CD4-positive, CD25-positive, alpha-beta regulatory T cell (primary cell): ENCODE results near the gene GRIK3. TPM values are rescaled to one million over a fixed set of nuclear protein-coding genes. Genes with fewer than 3 reads are reported as not detected.

Experiments
- ATAC-seq, 2 donors: fragments of 150-1000 bp; cut with Tn5 transposase; one replicate each; pipeline ENCODE4 v1.10.0; 2021; ENCODE audit warnings: low read depth in 2 of 2, moderate number of reproducible peaks in 2 of 2, moderate library complexity in 1 of 2
- DNase-seq, 3 donors: peaks; one replicate each; pipeline versions ENCODE4 v3.0.0 to v3.0.0-alpha.2; 2012 to 2022; ENCODE audit warnings: mixed read lengths in 1 of 3
- H3K27ac ChIP-seq: one replicate; pipeline ENCODE4 v1.7.0; 2013; ENCODE audit warnings: mild to moderate bottlenecking, low read length; ENCODE audit not compliant: insufficient read depth, poor library complexity, severe bottlenecking
- H3K27me3 ChIP-seq: one replicate; pipeline ENCODE4 v1.7.0; 2013; ENCODE audit warnings: low read length; ENCODE audit not compliant: control insufficient read depth, insufficient read depth
- H3K36me3 ChIP-seq: one replicate; pipeline ENCODE4 v1.7.0; 2013; ENCODE audit warnings: mild to moderate bottlenecking, low read length, moderate library complexity; ENCODE audit not compliant: control insufficient read depth, insufficient read depth
- H3K4me1 ChIP-seq: 2 replicates; pipeline ENCODE4 v1.7.0; 2013; ENCODE audit warnings: mild to moderate bottlenecking, low read length; ENCODE audit not compliant: insufficient read depth, control insufficient read depth, poor library complexity, severe bottlenecking
- H3K4me3 ChIP-seq: one replicate; pipeline ENCODE4 v1.7.0; 2013; ENCODE audit warnings: low read depth, mild to moderate bottlenecking, low read length, moderate library complexity
- H3K9me3 ChIP-seq, 2 experiments: 1 replicate in 1 of 2; 2 replicates in 1 of 2; pipeline ENCODE4 v1.7.0; 2013; ENCODE audit warnings: low read length in 2 of 2, mild to moderate bottlenecking in 1 of 2, moderate library complexity in 1 of 2; ENCODE audit not compliant: control insufficient read depth in 2 of 2
- H3K27ac Mint-ChIP-seq, 3 donors: one replicate each; pipeline ENCODE4 v1.8.0; 2020 to 2022; ENCODE audit warnings: mild to moderate bottlenecking in 3 of 3, mixed read lengths in 3 of 3, moderate library complexity in 2 of 3
- H3K27me3 Mint-ChIP-seq: one replicate; pipeline ENCODE4 v1.8.0; 2022; ENCODE audit warnings: mild to moderate bottlenecking, mixed read lengths
- H3K36me3 Mint-ChIP-seq: one replicate; pipeline ENCODE4 v1.8.0; 2020; ENCODE audit warnings: mixed read lengths
- H3K4me1 Mint-ChIP-seq, 4 donors: one replicate each; pipeline ENCODE4 v1.8.0; 2020 to 2022; ENCODE audit warnings: mixed read lengths in 4 of 4, mild to moderate bottlenecking in 1 of 4
- H3K4me3 Mint-ChIP-seq, 4 donors: one replicate each; pipeline ENCODE4 v1.8.0; 2020 to 2022; ENCODE audit warnings: mild to moderate bottlenecking in 4 of 4, mixed read lengths in 4 of 4, moderate library complexity in 3 of 4
- H3K9me3 Mint-ChIP-seq, 7 donors: one replicate each; pipeline ENCODE4 v1.8.0; 2020 to 2022; ENCODE audit warnings: mixed read lengths in 7 of 7, mild to moderate bottlenecking in 3 of 7, moderate library complexity in 2 of 7
- polyA plus RNA-seq, 4 donors: library from polyadenylated mRNA; unstranded; fragments of 300-500 nt; fragmentation: Illumina TruSeq; gene quantifications; one replicate each; pipeline ENCODE4 v1.2.3, GENCODE V29; 2021
- total RNA-seq: library from RNA; stranded (reverse); gene quantifications from one replicate; pipeline ENCODE4 v1.2.3, GENCODE V29; 2022

GRIK3 gene
- total and polyA plus RNA-seq, 5 donors from 2014 or later, result not detected

DNA sequence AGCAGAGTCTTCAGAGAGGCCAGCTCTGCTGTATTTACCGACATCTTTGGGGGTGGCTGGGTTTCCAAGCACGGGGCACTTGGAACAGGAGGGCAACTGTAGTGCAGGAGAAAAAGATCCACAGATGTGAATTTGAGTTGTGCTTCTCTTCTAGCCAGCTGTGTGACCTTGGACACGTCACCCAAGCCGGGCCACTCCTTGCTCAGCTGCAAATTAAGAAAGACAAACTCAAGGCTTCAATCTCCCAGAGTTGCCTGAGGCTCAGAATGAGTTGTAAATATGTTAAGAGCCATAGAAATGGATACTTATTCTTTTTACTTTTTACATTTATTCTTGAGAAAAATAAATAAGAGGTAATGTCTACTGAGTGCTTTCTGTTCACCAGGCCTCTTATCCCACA lies 24.3 kb downstream of the GRIK3 start:
- Mint-ChIP-seq H3K9me3 (peaks cover 0 to 2% (median 0%) of the 10 kb centered on the region in 7 donors), H3K36me3 (no peaks in the 10 kb centered on the region), H3K4me3 (no peak overlapping the region), H3K27ac (no peak overlapping the region), H3K27me3 (peaks cover 6% of the 10 kb centered on the region), H3K4me1 (no peaks in the 10 kb centered on the region)
- Histone ChIP-seq H3K9me3 (no peaks in the 10 kb centered on the region), H3K4me3 (no peak overlapping the region), H3K27ac (no peak overlapping the region), H3K36me3 (no peaks in the 10 kb centered on the region), H3K4me1 (no peaks in the 10 kb centered on the region), H3K27me3 (no peaks in the 10 kb centered on the region)
- DNase-seq (no peak), ATAC-seq (no peak)

DNA sequence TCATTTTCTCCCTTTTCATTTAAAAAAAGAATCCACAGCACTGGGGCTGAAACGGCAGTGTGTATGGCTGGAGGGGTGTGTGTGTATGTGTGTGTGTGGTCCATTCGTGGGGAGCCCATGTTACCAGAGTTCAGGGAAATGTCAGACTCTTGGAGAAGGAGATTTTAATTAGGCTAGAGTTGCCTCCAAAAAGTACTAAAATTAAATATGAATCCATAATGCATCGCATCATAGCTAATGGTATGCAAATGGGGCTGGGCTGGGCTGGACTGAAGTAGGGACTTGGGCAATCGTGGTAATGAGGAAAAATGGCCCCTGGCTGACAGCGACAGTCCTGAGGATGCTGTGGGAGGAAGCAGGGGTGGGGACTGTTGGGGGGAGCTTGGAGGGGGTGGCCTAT lies 24.8 kb downstream of the GRIK3 start:
- H3K4me1 ChIP-seq, result no peaks in the 10 kb centered on the region
- no peaks in the 10 kb centered on the region for H3K27me3 ChIP-seq
- no peaks in the 10 kb centered on the region for H3K4me1 Mint-ChIP-seq
- H3K27ac Mint-ChIP-seq, result no peak overlapping the region
- H3K4me3 Mint-ChIP-seq, result no peak overlapping the region
- no peaks in the 10 kb centered on the region for H3K9me3 ChIP-seq
- H3K27ac ChIP-seq, result no peak overlapping the region
- DNase-seq, result no peak
- no peaks in the 10 kb centered on the region for H3K36me3 Mint-ChIP-seq
- H3K27me3 Mint-ChIP-seq, result peaks cover 4% of the 10 kb centered on the region
- no peaks in the 10 kb centered on the region for H3K36me3 ChIP-seq
- H3K9me3 Mint-ChIP-seq, result peaks cover 0 to 2% (median 0%) of the 10 kb centered on the region in 7 donors
- ATAC-seq, result no peak
- no peak overlapping the region for H3K4me3 ChIP-seq

DNA sequence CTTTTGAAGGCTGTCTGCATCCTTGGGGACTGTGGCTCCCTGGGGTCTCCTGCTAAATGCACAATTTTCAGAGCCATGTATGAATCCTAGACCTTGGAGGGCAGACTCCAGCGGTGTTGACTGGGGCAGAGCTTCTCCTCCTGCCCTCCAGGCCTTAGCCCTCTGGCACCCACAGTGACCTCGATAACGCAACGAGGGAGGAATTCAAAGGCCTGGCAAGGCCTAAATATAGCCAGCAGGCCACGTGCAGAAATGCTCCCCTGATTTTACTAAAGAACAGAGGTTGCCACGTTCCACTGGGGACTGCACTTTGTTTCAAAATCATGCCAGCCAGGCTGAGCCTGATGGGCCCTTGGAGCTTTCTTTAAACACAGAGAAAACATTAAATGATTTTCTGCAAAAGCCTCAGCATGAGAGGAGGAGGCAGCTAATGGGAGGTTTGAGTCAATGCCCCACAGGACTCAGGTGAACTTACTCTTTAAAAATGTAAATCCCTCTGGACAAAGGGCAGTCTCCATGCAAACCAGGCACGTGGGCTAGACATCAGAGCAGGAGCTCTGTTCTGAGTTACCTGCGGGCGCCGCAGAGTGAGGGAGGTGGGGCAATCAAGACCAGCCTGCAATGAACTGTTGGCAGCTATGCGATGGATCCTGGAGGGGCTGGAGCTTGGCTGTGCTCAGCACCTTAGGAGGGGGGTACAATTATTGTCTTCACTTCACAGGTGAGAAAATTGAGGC lies 28.0 kb downstream of the GRIK3 start:
- Histone ChIP-seq H3K9me3 (no peaks in the 10 kb centered on the region), H3K27ac (no peak overlapping the region), H3K4me3 (no peak overlapping the region), H3K36me3 (no peaks in the 10 kb centered on the region), H3K27me3 (no peaks in the 10 kb centered on the region), H3K4me1 (no peaks in the 10 kb centered on the region)
- Mint-ChIP-seq H3K4me3 (no peak overlapping the region), H3K9me3 (peaks cover 0 to 2% (median 0%) of the 10 kb centered on the region in 7 donors), H3K27me3 (peaks cover 13% of the 10 kb centered on the region), H3K27ac (no peak overlapping the region), H3K4me1 (no peaks in the 10 kb centered on the region), H3K36me3 (no peaks in the 10 kb centered on the region)
- no peak for DNase-seq
- ATAC-seq, result no peak

DNA sequence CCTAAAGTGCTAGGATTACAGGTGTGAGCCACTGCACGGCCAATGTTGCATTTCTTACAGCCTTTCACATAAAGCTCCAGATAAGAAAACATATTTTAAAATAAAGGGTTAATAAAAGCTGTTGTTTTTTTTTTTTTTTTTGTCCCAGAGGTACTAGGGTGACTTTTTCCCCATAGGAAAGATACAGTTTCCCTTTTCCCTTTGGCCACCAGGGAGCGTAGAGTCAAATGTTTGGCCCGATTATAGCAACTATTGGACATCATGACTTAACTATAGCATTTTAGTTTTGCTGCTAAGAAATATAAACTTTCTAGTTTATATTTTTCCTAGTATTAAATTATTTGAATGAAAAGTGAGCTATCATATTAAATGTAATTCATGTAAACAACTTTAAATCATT lies 31.4 kb downstream of the GRIK3 start:
- Histone ChIP-seq H3K27me3 (no peaks in the 10 kb centered on the region), H3K4me1 (no peaks in the 10 kb centered on the region), H3K27ac (no peak overlapping the region), H3K9me3 (no peaks in the 10 kb centered on the region), H3K4me3 (no peak overlapping the region), H3K36me3 (no peaks in the 10 kb centered on the region)
- H3K4me3 Mint-ChIP-seq, result no peak overlapping the region
- no peaks in the 10 kb centered on the region for H3K4me1 Mint-ChIP-seq
- no peaks in the 10 kb centered on the region for H3K36me3 Mint-ChIP-seq
- H3K27me3 Mint-ChIP-seq, result peaks cover 26% of the 10 kb centered on the region
- ATAC-seq (no peak), DNase-seq (no peak)
- H3K9me3 Mint-ChIP-seq, result peaks cover 0 to 5% (median 0%) of the 10 kb centered on the region in 7 donors
- no peak overlapping the region for H3K27ac Mint-ChIP-seq

DNA sequence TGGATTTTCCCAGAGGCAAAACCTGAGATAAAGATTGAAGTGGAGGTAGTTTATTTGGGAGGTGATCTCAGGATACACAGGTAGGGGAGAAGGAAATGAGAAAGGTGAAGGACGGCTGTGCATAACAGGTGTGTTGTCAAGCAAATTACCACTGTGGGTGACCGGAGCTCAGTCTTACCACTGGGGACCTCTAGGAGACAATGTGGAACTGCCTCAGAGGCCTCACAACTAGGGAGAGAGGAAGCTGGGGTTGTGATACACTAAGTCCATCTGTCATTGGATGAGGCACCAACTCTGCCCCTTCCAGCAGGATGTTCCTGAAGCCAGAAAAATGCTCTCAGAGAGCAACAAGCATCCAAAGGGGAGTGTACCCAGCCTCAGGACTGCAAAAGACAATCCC lies 32.6 kb downstream of the GRIK3 start:
- peaks cover 26% of the 10 kb centered on the region for H3K27me3 Mint-ChIP-seq
- Histone ChIP-seq H3K27me3 (no peaks in the 10 kb centered on the region), H3K36me3 (no peaks in the 10 kb centered on the region), H3K9me3 (no peaks in the 10 kb centered on the region), H3K4me1 (no peaks in the 10 kb centered on the region), H3K27ac (no peak overlapping the region), H3K4me3 (no peak overlapping the region)
- ATAC-seq (no peak), DNase-seq (no peak)
- peak overlapping the region in 1 of 3 donors; percentile 35 for H3K27ac Mint-ChIP-seq
- no peaks in the 10 kb centered on the region for H3K4me1 Mint-ChIP-seq
- peaks cover 0 to 5% (median 0%) of the 10 kb centered on the region in 7 donors for H3K9me3 Mint-ChIP-seq
- H3K36me3 Mint-ChIP-seq, result no peaks in the 10 kb centered on the region
- no peak overlapping the region for H3K4me3 Mint-ChIP-seq

DNA sequence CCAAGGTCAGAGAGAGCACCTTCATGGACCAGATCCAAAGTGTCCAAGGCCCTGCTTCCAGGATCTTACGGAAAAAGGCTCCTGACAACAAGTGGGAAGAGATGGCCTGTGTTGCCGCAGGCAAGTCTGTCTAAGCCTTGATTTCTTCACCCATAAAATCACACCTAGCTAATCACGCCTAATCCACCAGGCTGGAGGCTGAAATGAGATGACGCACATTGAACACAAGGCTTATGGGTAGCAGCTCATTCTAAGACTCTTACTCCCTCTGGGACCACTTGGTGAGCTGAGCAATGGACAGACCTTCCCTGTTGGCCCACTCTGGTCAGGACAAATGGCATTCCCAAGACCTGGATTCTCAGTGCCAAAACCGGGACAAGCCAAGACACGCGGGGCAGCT lies 38.2 kb downstream of the GRIK3 start:
- Mint-ChIP-seq H3K36me3 (no peaks in the 10 kb centered on the region), H3K4me3 (no peak overlapping the region), H3K4me1 (peaks cover 0 to 2% (median 0%) of the 10 kb centered on the region in 4 donors), H3K9me3 (peaks cover 0 to 3% (median 0%) of the 10 kb centered on the region in 7 donors), H3K27me3 (peaks cover 18% of the 10 kb centered on the region), H3K27ac (no peak overlapping the region)
- no peaks in the 10 kb centered on the region for H3K27me3 ChIP-seq
- no peak overlapping the region for H3K27ac ChIP-seq
- no peak overlapping the region for H3K4me3 ChIP-seq
- H3K4me1 ChIP-seq, result no peaks in the 10 kb centered on the region
- ATAC-seq (no peak), DNase-seq (no peak)
- H3K9me3 ChIP-seq, result no peaks in the 10 kb centered on the region
- H3K36me3 ChIP-seq, result no peaks in the 10 kb centered on the region

DNA sequence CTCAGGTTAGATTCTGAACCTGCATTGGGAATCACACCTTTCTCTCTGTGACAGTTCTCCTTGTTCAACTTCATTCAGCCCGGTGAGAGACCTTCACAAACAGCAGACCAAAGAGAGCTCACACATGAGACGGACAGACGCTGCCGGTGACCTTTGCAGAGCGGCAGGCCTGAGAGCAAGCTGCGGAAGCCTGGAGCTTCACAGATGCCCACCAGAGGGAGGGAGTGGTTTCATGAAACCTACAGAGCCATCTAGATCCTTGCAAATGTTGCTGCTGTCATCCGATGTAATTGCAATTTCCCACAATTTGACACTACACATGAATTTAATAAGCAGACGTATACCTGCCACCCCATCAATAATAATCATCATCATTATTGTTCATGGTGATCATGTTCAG lies 39.4 kb downstream of the GRIK3 start:
- peaks cover 0 to 3% (median 0%) of the 10 kb centered on the region in 7 donors for H3K9me3 Mint-ChIP-seq
- Histone ChIP-seq H3K9me3 (no peaks in the 10 kb centered on the region), H3K36me3 (no peaks in the 10 kb centered on the region), H3K4me3 (no peak overlapping the region), H3K4me1 (no peaks in the 10 kb centered on the region), H3K27me3 (no peaks in the 10 kb centered on the region), H3K27ac (no peak overlapping the region)
- DNase-seq, result no peak
- H3K27ac Mint-ChIP-seq, result no peak overlapping the region
- H3K36me3 Mint-ChIP-seq, result no peaks in the 10 kb centered on the region
- peaks cover 0 to 2% (median 0%) of the 10 kb centered on the region in 4 donors for H3K4me1 Mint-ChIP-seq
- no peak for ATAC-seq
- peaks cover 16% of the 10 kb centered on the region for H3K27me3 Mint-ChIP-seq
- no peak overlapping the region for H3K4me3 Mint-ChIP-seq

DNA sequence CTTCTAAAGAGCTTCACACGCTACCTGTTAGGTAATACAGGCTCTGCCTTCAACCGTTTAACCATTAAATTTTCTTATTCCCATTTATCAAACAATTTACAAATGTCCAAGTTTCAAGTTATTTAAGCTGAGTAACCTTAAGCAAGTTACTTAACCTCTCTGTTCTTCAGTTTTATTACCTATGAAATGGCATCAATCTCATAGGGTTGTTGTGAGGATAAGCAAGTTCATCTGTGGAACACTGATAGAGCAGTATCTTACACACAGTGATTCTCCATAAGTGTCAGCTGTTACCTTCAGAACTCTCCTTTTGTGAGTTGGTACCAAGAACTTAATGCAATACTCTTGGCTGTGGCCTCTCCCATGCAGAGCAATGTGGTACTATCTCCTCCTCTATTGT lies 40.0 kb downstream of the GRIK3 start:
- Histone ChIP-seq H3K27me3 (no peaks in the 10 kb centered on the region), H3K4me3 (no peak overlapping the region), H3K36me3 (no peaks in the 10 kb centered on the region), H3K27ac (no peak overlapping the region), H3K9me3 (no peaks in the 10 kb centered on the region), H3K4me1 (no peaks in the 10 kb centered on the region)
- H3K36me3 Mint-ChIP-seq, result no peaks in the 10 kb centered on the region
- DNase-seq (no peak), ATAC-seq (no peak)
- H3K4me3 Mint-ChIP-seq, result no peak overlapping the region
- H3K27me3 Mint-ChIP-seq, result peaks cover 16% of the 10 kb centered on the region
- H3K9me3 Mint-ChIP-seq, result peaks cover 0 to 3% (median 0%) of the 10 kb centered on the region in 7 donors
- no peak overlapping the region for H3K27ac Mint-ChIP-seq
- H3K4me1 Mint-ChIP-seq, result peaks cover 0 to 2% (median 0%) of the 10 kb centered on the region in 4 donors
